ENCODE results near the gene WDR75.

Gene WDR75

GRCh38 chr2:189440947-189441708, at the start of gene WDR75:
TSS of gene WDR75 (plus strand) at chr2:189441474. CDS start at chr2:189441493, 19 bp downstream.
- TF ChIP-seq, protein P1, sequence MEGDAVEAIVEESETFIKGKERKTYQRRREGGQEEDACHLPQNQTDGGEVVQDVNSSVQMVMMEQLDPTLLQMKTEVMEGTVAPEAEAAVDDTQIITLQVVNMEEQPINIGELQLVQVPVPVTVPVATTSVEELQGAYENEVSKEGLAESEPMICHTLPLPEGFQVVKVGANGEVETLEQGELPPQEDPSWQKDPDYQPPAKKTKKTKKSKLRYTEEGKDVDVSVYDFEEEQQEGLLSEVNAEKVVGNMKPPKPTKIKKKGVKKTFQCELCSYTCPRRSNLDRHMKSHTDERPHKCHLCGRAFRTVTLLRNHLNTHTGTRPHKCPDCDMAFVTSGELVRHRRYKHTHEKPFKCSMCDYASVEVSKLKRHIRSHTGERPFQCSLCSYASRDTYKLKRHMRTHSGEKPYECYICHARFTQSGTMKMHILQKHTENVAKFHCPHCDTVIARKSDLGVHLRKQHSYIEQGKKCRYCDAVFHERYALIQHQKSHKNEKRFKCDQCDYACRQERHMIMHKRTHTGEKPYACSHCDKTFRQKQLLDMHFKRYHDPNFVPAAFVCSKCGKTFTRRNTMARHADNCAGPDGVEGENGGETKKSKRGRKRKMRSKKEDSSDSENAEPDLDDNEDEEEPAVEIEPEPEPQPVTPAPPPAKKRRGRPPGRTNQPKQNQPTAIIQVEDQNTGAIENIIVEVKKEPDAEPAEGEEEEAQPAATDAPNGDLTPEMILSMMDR (IDR thresholded peaks at IDR 0.05; ENCODE audit: low read depth, low read length), result no peak
- DNase-seq (ENCODE audit: extremely low read depth, low read depth), result peak; percentile 80

GRCh38 chr2:189393440-189394111, 47.7 kb upstream of the WDR75 start:
- peak; percentile 85 for DNase-seq (ENCODE audit: extremely low read depth, low read depth)
- TF ChIP-seq, protein P1 (IDR thresholded peaks at IDR 0.05; ENCODE audit: low read depth, low read length), result no peak

DNA sequence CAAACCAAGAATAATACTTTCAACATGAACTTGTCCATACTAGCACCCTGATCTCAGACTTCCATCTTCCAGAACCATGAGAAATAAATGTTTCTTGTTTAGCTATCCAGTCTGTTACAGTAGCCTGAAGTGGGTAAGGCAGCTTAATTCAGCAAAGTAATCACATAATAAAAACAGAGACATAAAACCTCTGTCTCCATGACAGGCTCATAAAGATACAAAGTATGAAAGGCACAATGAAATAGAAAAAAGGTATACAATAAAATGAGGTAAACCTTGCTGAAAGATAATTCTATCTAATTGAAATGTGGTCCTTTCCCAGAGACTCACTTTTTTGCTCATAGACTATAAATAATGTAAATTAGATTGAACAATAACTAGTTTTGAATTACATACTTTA, 46.7 kb upstream of the WDR75 start:
- TF ChIP-seq, protein P1 (IDR thresholded peaks at IDR 0.05; ENCODE audit: low read depth, low read length), result no peak
- DNase-seq (ENCODE audit: extremely low read depth, low read depth), result no peak

DNA sequence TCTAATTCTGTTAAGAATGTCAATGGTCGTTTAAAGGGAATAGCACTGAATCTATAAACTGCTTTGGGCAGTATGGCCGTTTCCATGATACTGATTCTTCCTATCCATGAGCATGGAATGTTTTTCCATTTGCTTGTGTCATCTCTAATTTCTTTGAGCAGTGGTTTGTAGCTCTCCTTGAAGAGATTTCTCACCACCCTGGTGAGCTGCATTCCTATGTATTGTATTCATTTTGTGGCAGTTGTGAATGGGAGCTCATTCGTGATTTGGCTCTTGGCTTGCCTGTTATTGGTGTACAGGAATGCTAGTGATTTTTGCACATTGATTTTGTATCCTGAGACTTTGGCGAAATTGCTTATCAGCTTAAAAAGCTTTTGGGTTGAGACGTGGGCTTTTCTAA, 38.3 kb upstream of the WDR75 start:
- DNase-seq (ENCODE audit: extremely low read depth, low read depth), result no peak
- TF ChIP-seq, protein P1 (IDR thresholded peaks at IDR 0.05; ENCODE audit: low read depth, low read length), result no peak

DNA sequence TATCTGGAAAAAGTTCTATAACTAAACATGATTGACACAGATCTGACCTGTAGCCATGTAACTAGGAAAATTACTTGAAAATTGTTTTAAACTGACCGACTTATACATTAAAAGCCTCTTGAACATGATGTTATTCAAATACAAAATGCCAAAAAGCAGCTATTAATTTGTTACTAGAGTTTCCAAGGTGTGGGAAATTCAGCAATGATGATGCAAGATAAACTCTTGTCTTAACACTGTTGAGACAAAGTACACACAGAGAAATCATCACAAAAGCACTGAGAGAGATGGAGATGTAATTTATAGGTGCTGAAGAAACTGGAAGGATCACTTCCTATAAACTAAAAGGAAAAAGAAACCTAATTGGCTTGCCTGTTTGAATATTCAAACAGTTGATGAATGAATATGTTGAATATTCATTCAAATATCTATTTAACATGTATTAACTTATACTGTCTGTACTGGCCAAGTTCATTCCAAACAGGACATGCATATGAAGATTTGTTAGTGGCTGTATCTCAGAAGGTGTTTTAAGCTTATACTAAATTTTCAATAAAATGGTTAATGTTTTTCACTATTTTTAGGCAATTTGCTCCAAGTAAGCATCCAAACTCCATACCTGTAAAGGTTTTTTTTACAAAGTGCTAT, 34.6 kb upstream of the WDR75 start:
- TF ChIP-seq, protein P1 (IDR thresholded peaks at IDR 0.05; ENCODE audit: low read depth, low read length), result no peak

GRCh38 chr2:189407281-189408209, 33.7 kb upstream of the WDR75 start:
- DNase-seq (ENCODE audit: extremely low read depth, low read depth), result peak; percentile 47
- TF ChIP-seq, protein P1 (IDR thresholded peaks at IDR 0.05; ENCODE audit: low read depth, low read length), result no peak

More for the DNA sequence above, 34.6 kb upstream of the WDR75 start:
- DNase-seq (ENCODE audit: extremely low read depth, low read depth), result no peak
